HepG2 (cell line): ENCODE data around the gene DAPK1. TPM values are rescaled to one million over a fixed set of nuclear protein-coding genes. Genes with fewer than 3 reads are reported as not detected.

ENCODE experiments used
- ATAC-seq: fragments of 200-7000 bp; cut with Tn5 transposase; 3 replicates; pipeline ENCODE4 v1.9.1; 2020; ENCODE audit warnings: mild to moderate bottlenecking, moderate library complexity
- BruUV-seq: library from RNA; stranded (reverse); fragments of 400-500 nt; replicated peaks from 2 replicates; lab custom pipeline; 2021; lab: Mats Ljungman, UMichigan
- CTCF ChIA-PET: fragments of 300-600 bp; formaldehyde crosslinking; extraction: SDS; loops from one replicate; lab custom pipeline; 2021; ENCODE audit warnings: low total read pairs, inconsistent platforms, low intra/inter-chr PET ratio; lab: Yijun Ruan, JAX
- POLR2A ChIA-PET: fragments of 350-600 bp; sonication (Branson Sonifier 250); formaldehyde crosslinking; loops from one replicate; lab custom pipeline; 2020; ENCODE audit warnings: antibody characterized with exemption, inconsistent platforms; lab: Yijun Ruan, JAX
- DNase-seq: peaks from one replicate; pipeline ENCODE4 v3.0.0-alpha.2; 2015; ENCODE audit warnings: low spot score
- FAIRE-seq: peaks from 3 replicates; lab custom pipeline; 2011; peaks lifted over from hg19 to GRCh38; lab: Jason Lieb, UNC
- H2AFZ ChIP-seq: one replicate; pipeline ENCODE4 v1.6.1; 2011; ENCODE audit warnings: low read length, inconsistent platforms
- H3K27ac ChIP-seq: fragments of 300-600 bp; 3 replicates; pipeline ENCODE4 v1.8.0; 2011; ENCODE audit warnings: mixed run types, mild to moderate bottlenecking, mixed read lengths, low read length, inconsistent platforms; ENCODE audit not compliant: insufficient read depth; ENCODE audit errors: extremely low read length
- H3K27me3 ChIP-seq, 2 experiments: fragments of 200-600 bp in 1 of 2; 2 replicates in 1 of 2; 3 replicates in 1 of 2; pipeline versions ENCODE4 v1.6.0 to v1.8.0; 2011; ENCODE audit warnings: low read length in 2 of 2, mild to moderate bottlenecking in 2 of 2, moderate library complexity in 2 of 2, inconsistent platforms in 1 of 2; ENCODE audit not compliant: insufficient read depth in 2 of 2, control insufficient read depth in 1 of 2
- H3K36me3 ChIP-seq, 2 experiments: fragments of 200-600 bp in 1 of 2; replicated peaks in 1 of 2; 2 replicates in 1 of 2; 3 replicates in 1 of 2; pipeline versions ENCODE4 v1.5.1 to v1.8.0; 2011; ENCODE audit warnings: low read length in 2 of 2, inconsistent platforms in 1 of 2; ENCODE audit not compliant: insufficient read depth in 2 of 2, control insufficient read depth in 1 of 2
- H3K4me1 ChIP-seq: 2 replicates; pipeline ENCODE4 v1.5.1; 2012; ENCODE audit warnings: low read length, inconsistent platforms; ENCODE audit not compliant: insufficient read depth
- H3K4me2 ChIP-seq: 2 replicates; pipeline ENCODE4 v1.6.0; 2011; ENCODE audit warnings: low read depth, low read length, inconsistent platforms
- H3K4me3 ChIP-seq, 3 experiments: fragments of 200-600 bp in 1 of 3; sonication (generic), shearing (Covaris generic) in 1 of 3; replicated peaks in 1 of 3; 2 replicates each; pipeline ENCODE4 v1.5.1; 2011 to 2016; ENCODE audit warnings: low read length in 3 of 3, inconsistent platforms in 2 of 3, low read depth in 2 of 3, mild to moderate bottlenecking in 2 of 3, control low read depth in 1 of 3, mixed read lengths in 1 of 3; ENCODE audit not compliant: insufficient read depth in 1 of 3
- H3K79me2 ChIP-seq: one replicate; pipeline ENCODE4 v1.6.1; 2011; ENCODE audit warnings: low read length, inconsistent platforms; ENCODE audit not compliant: insufficient read depth
- H3K9ac ChIP-seq: 2 replicates; pipeline ENCODE4 v1.6.0; 2011; ENCODE audit warnings: mild to moderate bottlenecking, low read depth, low read length, inconsistent platforms; ENCODE audit not compliant: insufficient read depth
- H3K9me3 ChIP-seq: 2 replicates; pipeline ENCODE4 v1.5.1; 2012; ENCODE audit warnings: mild to moderate bottlenecking, low read length
- H4K20me1 ChIP-seq: 2 replicates; pipeline ENCODE4 v1.6.0; 2011; ENCODE audit warnings: inconsistent platforms, mild to moderate bottlenecking, low read length, moderate library complexity; ENCODE audit not compliant: insufficient read depth
- ARHGAP35 ChIP-seq: sonication (generic); formaldehyde crosslinking; IDR thresholded peaks from 2 replicates; pipeline ENCODE4 v1.9.0; 2022; ENCODE audit warnings: mild to moderate bottlenecking, inconsistent platforms, moderate library complexity, missing genetic modification reagents, borderline replicate concordance
- ARID5B ChIP-seq: IDR thresholded peaks from 2 replicates; pipeline ENCODE4 v1.4.0; 2020; ENCODE audit warnings: mild to moderate bottlenecking, missing genetic modification reagents
- ASH2L ChIP-seq: fragments of 300-600, 200-600 bp; sonication (generic); IDR thresholded peaks from 2 replicates; pipeline ENCODE4 v1.7.0; 2017; ENCODE audit warnings: low read depth, mild to moderate bottlenecking, moderate library complexity, mixed read lengths, low read length; ENCODE audit not compliant: insufficient read length
- BATF2 ChIP-seq: sonication (generic); formaldehyde crosslinking; IDR thresholded peaks from 2 replicates; pipeline ENCODE4 v1.8.0; 2022; ENCODE audit warnings: mild to moderate bottlenecking, missing genetic modification reagents, moderate library complexity
- DBP ChIP-seq: sonication (generic); formaldehyde crosslinking; IDR thresholded peaks from 2 replicates; pipeline ENCODE4 v1.4.0; 2020; ENCODE audit warnings: missing genetic modification reagents; ENCODE audit errors: not compliant biosample characterization
- NFYB ChIP-seq: sonication (generic); formaldehyde crosslinking; IDR thresholded peaks from 2 replicates; pipeline ENCODE4 v1.4.0; 2020; ENCODE audit warnings: missing genetic modification reagents
- SMAD3 ChIP-seq: sonication (generic); formaldehyde crosslinking; IDR thresholded peaks from 2 replicates; pipeline ENCODE4 v1.4.0; 2020; ENCODE audit warnings: missing genetic modification reagents
- TARDBP ChIP-seq: sonication (generic); formaldehyde crosslinking; IDR thresholded peaks from 2 replicates; pipeline ENCODE4 v1.8.0; 2022; ENCODE audit warnings: mild to moderate bottlenecking, missing genetic modification reagents
- THAP7 ChIP-seq: sonication (generic); formaldehyde crosslinking; IDR thresholded peaks from 2 replicates; pipeline ENCODE4 v1.8.1; 2023; ENCODE audit warnings: mild to moderate bottlenecking, missing genetic modification reagents
- ZNF256 ChIP-seq: sonication (generic); formaldehyde crosslinking; conservative IDR thresholded peaks from 2 replicates; pipeline ENCODE4 v1.4.0; 2020; ENCODE audit warnings: missing genetic modification reagents
- ZNF616 ChIP-seq: sonication (generic); formaldehyde crosslinking; IDR thresholded peaks from 2 replicates; pipeline ENCODE4 v1.5.0; 2020; ENCODE audit warnings: low read depth, mild to moderate bottlenecking, missing genetic modification reagents
- WGBS: methylation state at CpG from one replicate; pipeline ENCODE4 v1.1.6; 2017; ENCODE audit warnings: low lambda C conversion rate; 5-methylcytosine and 5-hydroxymethylcytosine counted together
- in situ Hi-C: cut with HindIII; loops from 2 replicates; pipeline ENCODE4 v1.10.0; 2017; ENCODE audit warnings: low pct_unique_long_range_greater_than_20kb; ENCODE audit not compliant: extremely low pct_ligation_motif_present
- intact Hi-C: fragments of 100-400 bp; cut with micrococcal nuclease; formaldehyde crosslinking; loops from one replicate; pipeline ENCODE4 v1.10.0; 2022; ENCODE audit not compliant: unreplicated experiment
- polyA plus RNA-seq, 8 experiments: library from polyadenylated mRNA; depleted of rRNA in 3 of 8; stranded (reverse) in 7 of 8; unstranded in 1 of 8; fragments of >200 nt; fragmentation: Illumina TruSeq in 4 of 8; extraction: Trizol in 4 of 8; gene quantifications; 2 replicates each; pipeline versions ENCODE4 v1.2.1 to v1.2.3, GENCODE V29; 2011 to 2016; ENCODE audit warnings: low read depth in 4 of 8, missing spikeins in 1 of 8, mixed read lengths in 1 of 8; ENCODE audit not compliant: insufficient read depth in 1 of 8
- total RNA-seq, 5 experiments: library from RNA; depleted of rRNA; stranded (reverse); fragments of >200 nt; fragmentation: Illumina TruSeq; extraction: Trizol; gene quantifications; 2 replicates each; pipeline ENCODE4 v1.2.3, GENCODE V29; 2016; ENCODE audit warnings: low read depth in 1 of 5
- TF ChIP-seq, protein P1 (sequence below): IDR thresholded peaks from 2 replicates; pipeline ENCODE4 v1.6.1; 2018; ENCODE audit warnings: missing genetic modification reagents
- TF ChIP-seq, protein P2 (sequence below): IDR thresholded peaks from 2 replicates; pipeline ENCODE4 v1.6.1; 2016; ENCODE audit warnings: mild to moderate bottlenecking
- TF ChIP-seq, protein P3 (sequence below): sonication (generic); formaldehyde crosslinking; conservative IDR thresholded peaks from 2 replicates; pipeline ENCODE4 v1.8.0; 2022; ENCODE audit warnings: low read depth, missing genetic modification reagents

The DAPK1 gene
- total and polyA plus RNA-seq, 2 of the 13 experiments (the other 11 are each of a cell fraction or from before 2014, with no cell fraction given) = 35.7 to 35.9 TPM

DNA sequence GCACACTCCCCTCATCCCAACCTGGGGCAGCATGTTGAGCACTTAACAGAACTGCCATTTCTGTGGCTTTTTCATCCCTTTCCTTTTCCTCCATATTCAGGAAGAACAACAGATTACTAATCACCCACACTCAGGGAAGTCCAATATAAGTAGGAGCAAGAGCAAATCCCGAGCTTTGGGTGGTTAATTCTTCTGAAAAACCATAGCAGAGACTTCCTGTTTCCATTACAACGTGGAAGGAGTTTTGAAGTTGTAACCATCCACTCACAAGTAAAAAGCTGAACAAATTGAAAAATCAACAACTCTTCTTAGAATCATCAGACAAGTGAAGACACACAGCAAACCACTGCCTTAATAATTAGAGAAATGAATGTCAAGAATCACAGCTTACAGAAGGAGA is 236.4 kb downstream of the DAPK1 start:
- BruUV-seq = no TSS peak
- Histone ChIP-seq H3K36me3 (peaks cover 0 to 6% of the 10 kb centered on the region in 2 experiments; a peak in 2 of 5 replicates), H3K4me1 (no peaks in the 10 kb centered on the region), H3K4me3 (no peak overlapping the region), H4K20me1 (no peaks in the 10 kb centered on the region), H3K27me3 (peaks cover 0 to 3% of the 10 kb centered on the region in 2 experiments; a peak in 1 of 5 replicates), H3K9me3 (no peaks in the 10 kb centered on the region), H3K79me2 (no peaks in the 10 kb centered on the region), H2AFZ (no peak overlapping the region), H3K9ac (no peak overlapping the region), H3K27ac (no peak overlapping the region), H3K4me2 (no peak overlapping the region)
- 4% methylated on average over 2 of the region's 2 CpGs for WGBS
- DNase-seq = no peak
- in situ Hi-C loops = no loop called here
- intact Hi-C loops = no loop called here
- no peak for ATAC-seq
- CTCF ChIA-PET = no interaction called here
- POLR2A ChIA-PET = no interaction called here
- no peak for FAIRE-seq
- TF ChIP-seq SMAD3 (CRISPR knock-in tag) (no peak), THAP7 (CRISPR knock-in tag) (no peak), ASH2L (no peak), TARDBP (no peak), NFYB (CRISPR knock-in tag) (no peak), BATF2 (CRISPR knock-in tag) (no peak), ARHGAP35 (CRISPR knock-in tag) (no peak), ZNF256 (CRISPR knock-in tag) (no peak), DBP (CRISPR knock-in tag) (no peak), ARID5B (CRISPR knock-in tag) (no peak), ZNF616 (CRISPR knock-in tag) (no peak)
- TF ChIP-seq, protein P1, sequence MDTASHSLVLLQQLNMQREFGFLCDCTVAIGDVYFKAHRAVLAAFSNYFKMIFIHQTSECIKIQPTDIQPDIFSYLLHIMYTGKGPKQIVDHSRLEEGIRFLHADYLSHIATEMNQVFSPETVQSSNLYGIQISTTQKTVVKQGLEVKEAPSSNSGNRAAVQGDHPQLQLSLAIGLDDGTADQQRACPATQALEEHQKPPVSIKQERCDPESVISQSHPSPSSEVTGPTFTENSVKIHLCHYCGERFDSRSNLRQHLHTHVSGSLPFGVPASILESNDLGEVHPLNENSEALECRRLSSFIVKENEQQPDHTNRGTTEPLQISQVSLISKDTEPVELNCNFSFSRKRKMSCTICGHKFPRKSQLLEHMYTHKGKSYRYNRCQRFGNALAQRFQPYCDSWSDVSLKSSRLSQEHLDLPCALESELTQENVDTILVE (CRISPR knock-in tag) = no peak
- TF ChIP-seq, protein P2, sequence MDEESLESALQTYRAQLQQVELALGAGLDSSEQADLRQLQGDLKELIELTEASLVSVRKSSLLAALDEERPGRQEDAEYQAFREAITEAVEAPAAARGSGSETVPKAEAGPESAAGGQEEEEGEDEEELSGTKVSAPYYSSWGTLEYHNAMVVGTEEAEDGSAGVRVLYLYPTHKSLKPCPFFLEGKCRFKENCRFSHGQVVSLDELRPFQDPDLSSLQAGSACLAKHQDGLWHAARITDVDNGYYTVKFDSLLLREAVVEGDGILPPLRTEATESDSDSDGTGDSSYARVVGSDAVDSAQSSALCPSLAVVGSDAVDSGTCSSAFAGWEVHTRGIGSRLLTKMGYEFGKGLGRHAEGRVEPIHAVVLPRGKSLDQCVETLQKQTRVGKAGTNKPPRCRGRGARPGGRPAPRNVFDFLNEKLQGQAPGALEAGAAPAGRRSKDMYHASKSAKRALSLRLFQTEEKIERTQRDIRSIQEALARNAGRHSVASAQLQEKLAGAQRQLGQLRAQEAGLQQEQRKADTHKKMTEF (CRISPR knock-in tag) = no peak
- TF ChIP-seq, protein P3, sequence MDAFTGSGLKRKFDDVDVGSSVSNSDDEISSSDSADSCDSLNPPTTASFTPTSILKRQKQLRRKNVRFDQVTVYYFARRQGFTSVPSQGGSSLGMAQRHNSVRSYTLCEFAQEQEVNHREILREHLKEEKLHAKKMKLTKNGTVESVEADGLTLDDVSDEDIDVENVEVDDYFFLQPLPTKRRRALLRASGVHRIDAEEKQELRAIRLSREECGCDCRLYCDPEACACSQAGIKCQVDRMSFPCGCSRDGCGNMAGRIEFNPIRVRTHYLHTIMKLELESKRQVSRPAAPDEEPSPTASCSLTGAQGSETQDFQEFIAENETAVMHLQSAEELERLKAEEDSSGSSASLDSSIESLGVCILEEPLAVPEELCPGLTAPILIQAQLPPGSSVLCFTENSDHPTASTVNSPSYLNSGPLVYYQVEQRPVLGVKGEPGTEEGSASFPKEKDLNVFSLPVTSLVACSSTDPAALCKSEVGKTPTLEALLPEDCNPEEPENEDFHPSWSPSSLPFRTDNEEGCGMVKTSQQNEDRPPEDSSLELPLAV (CRISPR knock-in tag) = no peak
